Measurements from ENCODE around the gene COL4A2. TPM values are rescaled to one million over a fixed set of nuclear protein-coding genes. Genes with fewer than 3 reads are reported as not detected.

COL4A2 gene
- total and polyA plus RNA-seq, 9 donors, result 59.5 to 171 (median 136) TPM

DNA sequence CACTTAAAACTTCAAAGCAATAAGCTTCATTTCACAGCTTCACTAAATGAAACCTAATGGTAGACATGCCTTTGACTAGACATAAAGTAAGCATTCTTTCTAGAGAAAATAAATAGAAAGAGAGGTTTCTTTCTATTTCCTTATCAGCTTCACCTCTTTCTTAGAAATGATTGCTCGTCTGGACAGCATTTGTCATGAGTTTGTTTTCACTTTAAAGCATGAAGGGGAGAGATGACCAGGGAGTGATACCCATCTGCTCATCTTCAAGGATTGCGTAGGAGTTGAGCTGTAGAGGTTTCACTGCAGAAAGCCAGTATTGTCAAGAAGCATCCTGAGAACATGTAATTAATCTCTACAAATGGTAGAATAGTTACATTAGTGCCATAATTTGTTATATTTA, 61.3 kb downstream of the COL4A2 start:
- intact Hi-C loops (cut with DNase I), result no loop called here
- H3K27ac ChIP-seq, result no peak overlapping the region

DNA sequence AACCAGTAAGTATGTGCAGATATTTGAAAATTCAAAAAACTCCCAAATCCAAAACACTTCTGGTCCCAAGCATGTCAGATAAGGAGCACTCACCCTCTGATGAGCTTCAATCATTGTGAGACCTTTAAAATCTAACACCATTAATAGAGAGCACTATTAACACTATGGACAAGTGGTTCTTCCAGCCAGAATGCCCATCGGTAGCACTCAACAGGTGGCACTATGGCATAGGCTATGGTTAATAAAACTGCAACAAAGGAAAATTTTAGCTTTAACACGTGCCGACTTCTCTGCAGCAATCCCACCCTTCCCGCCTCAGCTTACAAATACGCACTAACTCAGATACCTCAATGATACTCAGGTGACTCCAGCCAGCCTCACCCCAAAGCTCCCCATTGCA, 62.3 kb downstream of the COL4A2 start:
- Histone ChIP-seq H3K27ac (no peak overlapping the region), H3K4me1 (ENCODE audit: insufficient read depth) (peaks cover 6% of the 10 kb centered on the region), H3K9me3 (no peaks in the 10 kb centered on the region), H3K4me3 (no peak overlapping the region), H3K36me3 (no peaks in the 10 kb centered on the region), H3K27me3 (no peaks in the 10 kb centered on the region)
- TF ChIP-seq, protein P1, sequence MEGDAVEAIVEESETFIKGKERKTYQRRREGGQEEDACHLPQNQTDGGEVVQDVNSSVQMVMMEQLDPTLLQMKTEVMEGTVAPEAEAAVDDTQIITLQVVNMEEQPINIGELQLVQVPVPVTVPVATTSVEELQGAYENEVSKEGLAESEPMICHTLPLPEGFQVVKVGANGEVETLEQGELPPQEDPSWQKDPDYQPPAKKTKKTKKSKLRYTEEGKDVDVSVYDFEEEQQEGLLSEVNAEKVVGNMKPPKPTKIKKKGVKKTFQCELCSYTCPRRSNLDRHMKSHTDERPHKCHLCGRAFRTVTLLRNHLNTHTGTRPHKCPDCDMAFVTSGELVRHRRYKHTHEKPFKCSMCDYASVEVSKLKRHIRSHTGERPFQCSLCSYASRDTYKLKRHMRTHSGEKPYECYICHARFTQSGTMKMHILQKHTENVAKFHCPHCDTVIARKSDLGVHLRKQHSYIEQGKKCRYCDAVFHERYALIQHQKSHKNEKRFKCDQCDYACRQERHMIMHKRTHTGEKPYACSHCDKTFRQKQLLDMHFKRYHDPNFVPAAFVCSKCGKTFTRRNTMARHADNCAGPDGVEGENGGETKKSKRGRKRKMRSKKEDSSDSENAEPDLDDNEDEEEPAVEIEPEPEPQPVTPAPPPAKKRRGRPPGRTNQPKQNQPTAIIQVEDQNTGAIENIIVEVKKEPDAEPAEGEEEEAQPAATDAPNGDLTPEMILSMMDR (IDR thresholded peaks at IDR 0.05), result no peak
- TF ChIP-seq POLR2A (IDR thresholded peaks at IDR 0.05) (no peak), EP300 (IDR thresholded peaks at IDR 0.05) (no peak)
- 92 to 98% (median 95%) methylated on average over 5 of the region's 5 CpGs for WGBS, 3 donors
- intact Hi-C loops (cut with DNase I), result no loop called here
- no peak for DNase-seq

More for the DNA sequence above, 61.3 kb downstream of the COL4A2 start:
- no peak for DNase-seq
- H3K27me3 ChIP-seq, result no peaks in the 10 kb centered on the region
- no peaks in the 10 kb centered on the region for H3K9me3 ChIP-seq
- H3K4me3 ChIP-seq, result no peak overlapping the region
- no peaks in the 10 kb centered on the region for H3K36me3 ChIP-seq
- TF ChIP-seq, protein P1 (IDR thresholded peaks at IDR 0.05), result no peak
- no peak for TF ChIP-seq EP300 (IDR thresholded peaks at IDR 0.05)
- TF ChIP-seq POLR2A (IDR thresholded peaks at IDR 0.05), result no peak
- H3K4me1 ChIP-seq (ENCODE audit: insufficient read depth), result peaks cover 6% of the 10 kb centered on the region
- WGBS, 3 donors, result 71 to 88% (median 84%) methylated on average over 2 of the region's 2 CpGs

- WGBS, 3 donors, result 62 to 72% (median 70%) methylated on average over 20 of the region's 20 CpGs
Observed at GRCh38 chr13:110371550-110372465, 64.7 kb downstream of the COL4A2 start.

GRCh38 chr13:110372676-110373075, 65.6 kb downstream of the COL4A2 start:
- H3K27ac ChIP-seq, result no peak overlapping the region
- intact Hi-C loops (cut with DNase I), result no loop called here
- H3K4me3 ChIP-seq, result no peak overlapping the region
- TF ChIP-seq POLR2A (IDR thresholded peaks at IDR 0.05) (no peak), EP300 (IDR thresholded peaks at IDR 0.05) (no peak)
- TF ChIP-seq, protein P1 (IDR thresholded peaks at IDR 0.05), result no peak
- H3K4me1 ChIP-seq (ENCODE audit: insufficient read depth), result peaks cover 18% of the 10 kb centered on the region
- H3K27me3 ChIP-seq, result no peaks in the 10 kb centered on the region
- DNase-seq, result no peak
- H3K36me3 ChIP-seq, result no peaks in the 10 kb centered on the region
- H3K9me3 ChIP-seq, result no peaks in the 10 kb centered on the region

More at GRCh38 chr13:110371550-110372465, 64.7 kb downstream of the COL4A2 start:
- no peak for DNase-seq
- Histone ChIP-seq H3K9me3 (no peaks in the 10 kb centered on the region), H3K4me1 (ENCODE audit: insufficient read depth) (peaks cover 12% of the 10 kb centered on the region), H3K27ac (no peak overlapping the region), H3K27me3 (no peaks in the 10 kb centered on the region), H3K36me3 (no peaks in the 10 kb centered on the region), H3K4me3 (no peak overlapping the region)
- TF ChIP-seq, protein P1 (IDR thresholded peaks at IDR 0.05), result no peak
- no peak for TF ChIP-seq EP300 (IDR thresholded peaks at IDR 0.05)
- TF ChIP-seq POLR2A (IDR thresholded peaks at IDR 0.05), result no peak
- intact Hi-C loops (cut with DNase I), result no loop called here

Data from ovary (tissue), 9 donors.